HG03066 (cell line): ENCODE measurements around the gene WDR53.
"Not testable (repeated sequence)": the region's sequence is repeated elsewhere in the genome, so short reads cannot be mapped to it uniquely, and the experiment has no call there.

ENCODE experiments used
- ATAC-seq: cut with Tn5 transposase; IDR thresholded peaks from one replicate; pipeline ENCODE4 v1.9.1; 2021; ENCODE audit warnings: low read depth; ENCODE audit not compliant: unreplicated experiment

The WDR53 gene

DNA sequence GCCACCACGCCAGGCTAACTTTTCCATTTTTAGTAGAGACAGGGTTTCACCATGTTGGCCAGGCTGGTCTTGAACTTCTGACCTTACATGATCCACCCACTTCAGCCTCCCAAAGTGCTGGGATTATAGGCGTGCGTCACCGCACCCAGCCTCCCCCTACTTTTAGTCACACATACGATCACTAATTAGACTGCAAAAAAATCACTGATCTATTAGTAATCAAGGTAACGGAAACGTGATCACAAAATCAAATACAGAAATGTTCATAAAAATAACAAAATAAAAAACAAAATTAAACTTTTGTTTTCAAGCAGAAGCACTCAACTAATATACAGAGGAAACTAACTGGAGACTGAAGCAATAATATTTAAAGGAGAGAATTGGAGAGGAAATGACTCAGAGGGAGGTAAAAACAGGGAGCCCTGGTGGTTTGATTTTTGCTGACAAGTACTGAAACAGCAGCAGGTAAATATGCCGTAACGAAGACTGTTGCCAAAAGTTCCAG is 4.6 kb downstream of the WDR53 start:
- ATAC-seq, result no peak

DNA sequence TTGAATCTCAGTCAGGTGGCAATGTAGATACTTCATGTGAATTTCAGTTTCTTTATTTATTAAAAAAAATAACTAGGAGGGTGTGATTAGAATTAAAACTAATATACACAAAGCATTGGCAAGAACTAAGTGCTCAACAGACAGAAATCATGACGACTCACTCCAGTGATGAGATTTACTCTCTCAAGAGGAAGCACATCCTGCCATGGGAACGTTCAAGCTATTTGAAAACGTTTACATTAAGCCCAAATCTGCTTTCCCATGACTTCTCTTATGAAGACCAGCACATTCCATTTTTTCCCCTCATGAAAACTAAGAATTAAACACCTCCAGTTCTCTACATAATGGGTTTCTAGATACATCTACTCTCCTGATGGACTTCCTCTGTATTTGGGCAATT is 8.5 kb downstream of the WDR53 start:
- ATAC-seq, result no peak

DNA sequence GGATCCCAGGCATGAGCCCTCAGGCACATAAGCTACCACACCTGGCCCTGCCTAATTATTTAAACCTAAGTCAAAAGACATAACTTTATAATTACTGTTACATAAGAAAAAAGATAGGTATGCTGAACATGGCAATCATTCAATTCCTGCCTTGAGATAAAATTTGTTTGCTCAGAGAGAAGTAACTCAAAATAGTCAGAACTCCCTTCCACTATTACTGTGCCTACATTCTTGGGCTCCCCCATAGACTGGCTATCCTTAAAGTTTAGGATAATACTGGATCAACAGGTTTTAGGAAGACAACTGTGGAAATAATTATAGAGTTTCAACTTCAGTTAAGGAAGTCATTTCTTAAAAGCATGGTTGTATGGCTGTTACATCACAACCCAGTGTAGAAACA is 9.9 kb downstream of the WDR53 start:
- no peak for ATAC-seq

DNA sequence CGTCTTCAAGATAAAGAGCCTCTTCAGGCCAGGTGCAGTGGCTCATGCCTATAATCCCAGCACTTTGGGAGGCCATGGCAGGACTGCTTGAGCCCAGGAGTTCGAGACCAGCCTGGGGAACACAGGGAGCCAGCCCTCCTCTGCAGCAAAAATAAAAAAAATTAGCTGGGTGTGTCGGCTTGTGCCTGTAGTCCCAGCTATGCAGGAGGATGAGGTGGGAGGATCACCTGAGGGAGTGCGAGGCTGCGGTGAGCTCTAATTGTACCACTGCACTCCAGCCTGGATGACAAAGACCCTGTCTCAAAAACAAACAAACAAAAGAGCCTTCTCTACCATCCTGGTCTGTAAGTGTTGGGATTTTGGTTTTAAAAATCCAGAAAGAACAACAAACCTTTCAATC is 11.1 kb downstream of the WDR53 start:
- no peak for ATAC-seq

DNA sequence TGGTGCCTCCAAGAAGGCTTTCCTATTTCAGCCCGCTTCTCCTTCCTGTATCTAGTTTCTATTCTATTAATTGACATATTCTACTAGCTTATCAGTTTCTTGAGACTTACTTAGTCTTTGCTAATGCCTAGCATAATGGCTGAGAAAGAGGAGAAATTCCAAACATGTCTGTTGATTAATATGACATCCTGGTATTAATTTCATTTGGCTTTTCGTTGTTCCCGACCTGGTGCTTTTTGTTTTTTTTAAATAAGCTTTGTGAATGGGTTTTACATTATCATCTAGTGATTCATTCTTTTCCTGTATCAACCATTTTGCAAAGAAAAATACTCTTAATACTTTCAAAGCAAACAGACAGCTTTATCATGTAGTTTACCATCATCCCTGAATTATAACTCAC is 13.1 kb downstream of the WDR53 start:
- ATAC-seq, result no peak

DNA sequence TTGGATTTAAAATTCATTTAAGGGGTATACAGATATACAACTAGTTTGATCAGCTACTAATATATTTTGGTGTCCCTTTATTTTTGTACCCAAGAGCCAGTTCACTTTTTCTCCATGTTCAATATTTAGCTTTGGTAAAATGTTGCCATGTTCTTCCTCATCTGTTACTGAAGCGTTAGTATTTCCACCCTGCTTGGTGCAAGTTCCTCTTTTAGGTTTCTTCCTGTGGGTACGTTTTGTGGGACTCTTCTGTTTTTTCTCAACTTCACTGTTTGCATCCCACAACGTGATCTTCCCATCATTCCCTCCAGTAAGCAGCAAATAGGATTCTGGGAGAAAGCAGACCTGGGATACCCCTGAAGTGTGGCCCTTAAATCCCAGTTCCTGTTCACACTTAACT is 14.1 kb downstream of the WDR53 start:
- no peak for ATAC-seq

DNA sequence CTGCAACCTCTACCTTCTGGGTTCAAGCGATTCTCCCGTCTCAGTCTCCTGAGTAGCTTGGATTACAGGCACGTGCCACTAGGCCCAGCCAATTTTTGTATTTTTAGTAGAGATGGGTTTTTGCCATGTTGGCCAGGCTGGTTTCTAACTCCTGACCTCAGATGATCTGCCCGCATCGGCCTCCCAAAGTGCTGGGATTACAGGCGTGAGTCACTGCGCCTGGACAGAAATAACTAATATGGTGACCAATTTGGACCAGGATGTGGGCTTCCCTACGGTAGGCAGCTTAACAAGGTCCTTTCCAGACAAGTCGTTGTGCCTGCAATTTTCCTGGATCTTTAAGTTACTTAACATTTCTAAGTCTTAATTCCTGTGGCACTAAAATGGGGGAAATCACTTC is 14.8 kb downstream of the WDR53 start:
- ATAC-seq, result no peak

DNA sequence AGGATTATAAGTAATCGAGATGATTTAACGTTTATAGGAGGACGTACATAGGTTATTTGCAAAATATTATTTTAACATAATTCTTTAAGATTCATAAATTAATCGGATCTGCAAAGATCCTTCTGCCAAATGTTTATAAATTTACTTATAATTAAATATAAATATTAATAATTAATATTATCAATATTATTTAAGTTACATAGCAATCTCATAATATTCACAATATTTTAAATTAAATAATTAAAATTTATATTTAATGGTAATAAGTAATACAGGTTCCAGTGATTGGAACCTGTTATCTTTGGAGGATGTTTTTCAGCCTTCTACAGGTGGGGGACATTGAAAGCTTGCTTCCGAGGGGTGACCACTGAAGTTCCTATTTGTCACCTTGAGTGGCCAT is 16.1 kb downstream of the WDR53 start:
- no peak for ATAC-seq

DNA sequence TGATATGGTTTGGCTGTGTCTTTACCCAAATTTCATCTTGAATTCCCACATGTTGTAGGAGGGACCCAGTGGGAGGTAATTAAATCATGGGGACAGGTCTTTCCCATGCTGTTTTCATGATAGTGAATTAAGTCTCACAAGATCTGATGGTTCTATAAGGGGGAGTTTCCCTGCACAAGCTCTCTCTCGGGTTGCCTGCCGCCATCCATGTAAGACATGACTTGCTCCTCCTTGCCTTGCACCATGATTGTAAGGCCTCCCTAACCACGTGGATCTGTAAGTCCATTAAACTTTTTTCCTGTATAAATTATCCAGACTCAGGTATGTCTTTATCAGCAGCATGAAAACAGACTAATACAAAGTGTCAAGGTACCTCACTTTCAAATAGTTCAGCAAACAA is 18.2 kb downstream of the WDR53 start:
- not testable (repeated sequence) for ATAC-seq

DNA sequence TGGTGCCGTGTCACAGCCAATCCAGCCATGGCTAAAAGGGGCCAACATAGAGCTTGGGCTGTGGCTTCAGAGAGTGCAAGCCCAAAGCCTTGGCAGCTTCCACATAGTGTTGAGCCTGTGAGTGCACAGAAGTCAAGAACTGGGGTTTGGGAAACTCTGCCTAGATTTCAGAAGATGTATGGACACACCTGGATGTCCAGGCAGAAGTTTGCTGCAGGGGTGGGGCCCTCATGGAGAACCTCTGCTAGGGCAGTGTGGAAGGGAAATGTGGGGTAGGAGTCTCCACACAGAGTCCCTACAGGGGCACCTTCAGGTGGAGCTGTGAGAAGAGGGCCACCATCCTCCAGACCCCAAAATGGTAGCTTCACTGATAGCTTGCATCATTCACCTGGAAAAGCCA is 19.0 kb downstream of the WDR53 start:
- ATAC-seq, result not testable (repeated sequence)

DNA sequence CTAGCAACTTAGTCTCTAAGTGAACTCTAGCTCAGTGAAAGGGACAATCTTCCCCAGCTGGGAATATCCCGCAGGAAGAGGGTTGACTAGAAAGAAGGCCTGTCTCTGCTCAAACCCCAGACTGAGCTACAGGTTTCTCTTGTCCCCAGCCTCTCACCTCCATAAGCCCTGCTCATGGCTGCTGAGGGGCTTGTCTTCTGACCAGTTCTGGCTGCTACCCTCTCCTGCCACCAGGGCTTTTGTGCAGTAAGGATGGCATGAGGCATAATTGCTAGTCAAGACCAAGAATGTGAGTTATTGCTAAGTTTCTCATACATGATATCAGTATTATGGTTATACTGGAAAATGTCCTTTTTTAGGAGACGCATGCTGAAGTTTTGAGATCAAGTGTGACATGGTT is 21.3 kb downstream of the WDR53 start:
- ATAC-seq, result no peak

DNA sequence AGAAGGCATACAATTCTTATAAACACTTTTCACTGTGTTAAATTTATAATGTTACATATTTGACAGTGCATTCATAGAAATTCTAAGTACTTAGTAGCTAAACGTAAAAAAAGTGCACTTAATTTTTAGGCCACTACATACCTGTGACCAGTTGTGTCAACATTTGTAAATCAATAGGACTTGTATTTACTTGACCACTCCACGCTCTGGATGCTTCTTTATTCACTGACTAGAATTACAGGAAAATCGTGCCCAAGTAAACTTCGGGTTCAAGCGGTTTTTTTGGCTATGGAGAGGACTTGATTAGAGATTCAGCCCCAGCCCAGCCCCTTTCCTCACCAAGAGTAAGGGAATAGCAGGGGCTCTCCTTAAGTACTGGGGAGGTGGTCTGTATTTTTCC is 21.8 kb downstream of the WDR53 start:
- no peak for ATAC-seq

DNA sequence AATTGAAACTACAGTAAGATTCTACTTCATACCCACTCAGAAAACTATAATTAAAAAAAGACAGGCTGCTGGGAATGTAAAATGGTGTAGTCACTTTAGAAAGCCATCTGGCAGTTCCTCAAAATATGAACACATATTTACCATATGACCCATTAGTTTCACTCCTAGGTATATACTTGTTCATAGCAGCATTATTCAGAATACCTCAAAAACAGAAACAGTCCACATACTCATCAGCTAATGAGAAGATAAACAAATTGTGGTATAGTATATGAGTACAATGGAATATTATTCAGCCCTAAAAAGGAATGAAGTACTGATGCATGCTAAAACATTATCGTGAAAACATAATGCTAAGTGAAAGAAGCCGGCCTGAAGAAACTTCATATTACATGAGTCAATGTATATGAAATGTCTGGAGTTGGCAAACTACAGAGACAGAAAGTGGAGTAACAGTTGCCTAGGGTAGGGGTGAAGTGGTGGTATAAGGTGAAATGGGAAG is 23.8 kb downstream of the WDR53 start:
- ATAC-seq, result no peak

DNA sequence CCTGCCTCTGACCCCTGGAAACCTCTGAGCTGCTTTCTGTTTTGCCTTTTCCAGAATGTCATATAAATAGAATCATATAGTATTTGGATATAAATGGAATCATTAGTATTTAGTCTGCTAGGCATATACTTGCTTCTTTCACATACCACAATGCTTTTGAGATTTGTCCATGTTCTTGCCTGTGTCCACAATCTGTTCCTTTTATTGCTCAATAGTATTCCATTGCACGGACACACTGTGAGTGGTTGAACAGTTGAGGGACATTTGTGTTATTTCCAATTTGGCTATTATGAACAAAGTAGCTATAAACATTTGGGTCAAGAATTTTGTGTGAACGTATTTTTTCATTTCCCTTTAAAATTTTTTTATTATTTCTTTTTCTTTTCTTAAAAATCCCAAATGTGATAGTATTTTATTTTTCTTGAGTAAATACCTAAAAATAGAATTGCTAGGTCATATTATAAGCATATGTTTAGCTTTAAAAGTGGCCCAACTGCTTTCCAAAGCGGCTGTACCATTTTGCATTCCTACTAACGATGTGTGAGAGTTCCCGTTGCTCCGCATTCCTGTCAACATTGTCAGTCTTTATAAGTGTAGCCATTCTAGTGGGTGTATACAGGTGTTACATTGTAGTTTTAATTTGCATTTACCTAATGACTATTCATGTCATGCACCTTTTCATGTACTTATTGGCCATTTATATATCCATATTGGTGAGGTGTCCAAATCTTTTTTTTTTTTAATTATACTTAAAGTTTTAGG is 26.5 kb downstream of the WDR53 start:
- no peak for ATAC-seq

DNA sequence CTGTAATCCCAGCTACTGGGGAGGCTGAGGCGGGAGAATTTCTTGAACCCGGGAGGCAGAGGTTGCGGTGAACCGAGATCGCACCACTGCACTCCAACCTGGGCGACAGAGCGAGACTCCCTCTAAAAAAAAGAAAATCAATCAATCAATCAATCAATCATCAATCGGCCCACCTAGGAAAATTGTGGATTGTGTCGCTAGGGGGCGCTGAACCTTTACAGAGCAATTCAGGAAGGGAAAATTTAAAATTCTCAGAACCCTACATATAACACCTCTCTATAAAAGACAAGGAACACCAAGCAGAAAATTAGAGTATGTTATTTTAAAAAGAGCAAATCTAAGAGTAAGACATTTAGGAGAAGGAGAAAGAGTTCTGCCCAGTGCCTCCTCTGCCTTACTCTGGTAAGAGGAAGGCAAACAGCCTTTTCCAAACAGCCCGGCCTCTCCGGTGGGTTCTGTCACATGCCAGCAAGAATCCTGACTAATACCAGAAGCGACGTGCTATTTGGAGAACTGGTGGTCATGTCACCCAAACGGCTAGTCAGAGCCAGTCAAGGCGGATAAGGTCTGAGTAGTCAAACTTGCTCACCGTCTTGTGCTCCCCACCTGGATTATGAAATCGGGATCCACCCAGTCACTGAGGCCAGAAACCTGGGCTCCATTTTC is 30.9 kb downstream of the WDR53 start:
- no peak for ATAC-seq

DNA sequence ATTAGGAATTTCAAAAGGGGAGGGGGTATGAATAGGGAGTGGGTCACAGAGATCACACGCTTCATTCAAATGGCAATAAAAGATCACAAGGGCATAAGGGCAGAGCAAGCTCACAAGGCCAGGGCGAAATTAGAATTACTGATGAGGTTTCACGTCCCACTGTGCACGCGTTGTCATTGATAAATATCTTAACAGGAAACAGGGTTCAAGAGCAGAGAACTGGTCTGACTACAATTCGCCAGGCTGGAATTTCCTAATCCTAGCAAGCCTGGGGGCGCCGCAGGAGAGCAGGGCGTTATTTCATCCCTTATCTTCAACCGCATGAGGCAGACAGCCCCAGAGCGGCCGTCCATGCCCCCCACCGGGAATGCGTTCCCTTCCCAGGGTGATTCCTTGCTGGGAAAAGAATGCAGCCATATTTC is 35.1 kb downstream of the WDR53 start:
- ATAC-seq, result no peak

DNA sequence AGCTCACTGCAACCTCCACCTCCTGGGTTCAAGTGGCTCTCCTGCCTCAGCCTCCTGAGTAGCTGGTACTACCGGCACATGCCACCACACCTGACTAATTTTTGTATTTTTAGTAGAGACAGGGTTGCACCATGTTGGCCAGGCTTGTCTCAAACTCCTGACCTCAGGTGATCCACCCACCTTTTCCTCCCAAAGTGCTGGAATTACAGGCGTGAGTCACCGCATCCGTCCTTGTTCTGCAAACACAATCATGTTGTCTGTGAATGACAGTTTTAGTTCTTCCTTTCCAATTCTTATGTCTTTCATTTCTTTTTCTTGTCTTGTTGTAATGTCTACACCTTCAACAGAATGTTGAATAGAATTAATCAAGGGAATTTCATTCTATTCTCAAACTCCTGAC is 36.9 kb downstream of the WDR53 start:
- ATAC-seq, result no peak

DNA sequence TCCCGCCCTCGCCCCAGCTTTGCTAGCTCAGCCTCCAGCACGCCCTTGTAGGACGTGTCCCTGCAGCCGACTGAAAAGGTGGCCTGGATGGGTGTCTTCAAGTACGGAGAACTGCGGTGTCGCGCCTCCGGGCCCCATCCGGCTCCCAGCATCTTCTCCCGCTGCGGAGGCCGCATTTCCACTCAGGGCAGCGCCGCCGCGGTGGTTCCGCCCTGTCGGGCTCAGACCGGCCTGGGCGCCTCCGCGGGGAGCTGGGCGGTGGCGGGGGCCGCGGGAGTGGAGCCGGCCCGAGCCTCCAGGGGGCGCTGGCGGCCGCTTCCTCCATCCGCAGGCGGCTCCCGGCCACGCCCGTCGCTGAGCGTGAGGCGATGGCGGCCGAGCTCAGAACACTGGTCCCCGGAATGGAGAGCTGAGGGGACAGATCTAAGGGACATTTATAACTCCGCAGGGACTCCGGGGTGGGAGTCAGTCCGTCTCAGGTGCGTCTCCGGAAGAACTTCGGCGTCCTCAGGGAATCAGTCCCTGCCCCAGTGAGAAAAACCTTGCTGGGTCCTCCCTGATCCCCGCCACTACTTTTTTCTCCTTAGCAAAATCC is 39.6 kb downstream of the WDR53 start:
- ATAC-seq, result peak; percentile 63

DNA sequence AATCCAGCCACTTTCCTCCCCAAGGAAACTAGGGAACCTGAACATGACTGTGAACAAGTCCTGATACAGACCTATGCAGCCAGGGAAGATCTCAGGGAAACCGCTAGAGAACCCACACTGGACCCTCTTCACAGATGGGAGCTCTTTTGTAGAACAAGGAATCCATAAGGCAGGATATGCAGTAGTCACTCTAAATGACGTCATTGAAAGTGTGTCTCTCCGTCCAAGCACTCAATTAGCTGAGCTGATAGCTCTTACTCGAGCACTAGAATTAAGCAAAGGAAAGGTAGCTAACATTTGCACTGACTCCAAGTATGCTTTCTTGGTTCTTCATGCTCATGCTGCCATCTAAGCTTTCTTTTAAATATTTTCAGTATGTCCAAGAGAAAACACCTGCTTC is 43.2 kb downstream of the WDR53 start:
- no peak for ATAC-seq

DNA sequence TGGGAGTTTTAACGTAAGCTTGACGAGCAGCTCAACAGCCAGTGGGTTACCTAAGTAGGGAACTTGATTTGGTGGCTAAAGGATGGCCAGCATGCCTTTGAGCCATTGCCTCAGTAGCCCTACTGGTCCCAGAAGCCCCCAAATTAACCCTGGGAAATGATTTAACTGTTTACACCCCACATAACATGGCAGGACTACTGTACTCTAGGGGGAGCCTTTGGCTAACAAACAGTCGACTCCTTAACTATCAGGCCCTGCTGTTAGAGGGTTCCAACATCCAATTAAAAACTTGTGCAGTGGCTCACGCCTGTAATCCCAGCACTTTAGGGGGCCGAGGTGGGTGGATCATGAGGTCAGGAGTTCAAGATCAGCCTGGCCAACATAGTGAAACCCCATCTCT is 43.8 kb downstream of the WDR53 start:
- no peak for ATAC-seq

DNA sequence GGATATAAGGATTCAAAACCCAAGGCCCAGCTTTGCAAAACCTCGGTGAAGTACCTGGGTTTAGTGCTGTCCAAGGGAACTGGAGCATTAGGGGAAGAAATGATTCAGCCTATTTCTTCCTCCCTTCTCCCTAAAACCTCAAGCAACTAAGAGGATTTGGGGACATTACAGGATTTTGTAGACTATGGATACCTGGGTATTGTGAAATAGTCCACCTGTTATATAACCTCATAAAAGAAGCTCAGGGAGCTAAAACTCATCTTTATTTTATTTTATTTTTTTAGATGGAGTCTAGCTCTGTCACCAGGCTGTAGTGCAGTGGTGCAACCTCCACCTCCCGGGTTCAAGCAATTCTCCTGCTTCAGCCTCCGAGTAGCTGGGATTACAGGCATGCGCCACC is 44.5 kb downstream of the WDR53 start:
- no peak for ATAC-seq

DNA sequence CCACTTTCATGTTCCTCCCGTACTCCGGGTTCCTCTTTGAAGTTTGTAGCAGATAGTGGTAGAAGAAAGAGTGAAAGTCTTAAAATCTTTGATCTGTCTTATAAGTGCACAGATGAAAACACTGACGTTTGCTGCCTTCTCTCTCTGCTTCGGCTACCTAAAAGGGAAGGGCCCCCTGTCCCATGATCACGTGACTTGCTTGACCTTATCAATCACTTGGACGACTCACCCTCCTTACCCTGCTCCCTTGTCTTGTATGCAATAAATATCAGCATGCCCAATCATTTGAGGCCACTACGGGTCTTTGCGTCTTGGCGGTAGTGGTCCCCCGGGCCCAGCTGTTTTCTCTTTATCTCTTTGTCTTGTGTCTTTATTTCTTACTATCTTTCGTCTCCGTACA is 47.1 kb downstream of the WDR53 start:
- not testable (repeated sequence) for ATAC-seq
